Ascending aorta (tissue), 2 donors: ENCODE data around the gene NAA10. TPM values are rescaled to one million over a fixed set of nuclear protein-coding genes. Genes with fewer than 3 reads are reported as not detected.
A peak's percentile ranks its signal among the peaks of the same experiment; 100 is the strongest.

ENCODE experiments used
- DNase-seq, 2 donors: peaks; one replicate each; pipeline ENCODE4 v3.0.0-alpha.2; 2019; ENCODE audit warnings: low spot score in 2 of 2
- H3K27ac ChIP-seq, 2 donors: fragments of 200-600 bp; sonication (generic); one replicate each; pipeline ENCODE4 v1.5.1; 2016 to 2017; ENCODE audit warnings: mild to moderate bottlenecking in 1 of 2
- H3K27me3 ChIP-seq: fragments of 200-600 bp; sonication (generic); one replicate; pipeline ENCODE4 v1.5.1; 2017
- H3K36me3 ChIP-seq, 2 donors: fragments of 200-600 bp; sonication (generic); one replicate each; pipeline ENCODE4 v1.5.1; 2016
- H3K4me1 ChIP-seq, 2 donors: fragments of 200-600 bp; sonication (generic); one replicate each; pipeline ENCODE4 v1.5.1; 2016 to 2017; ENCODE audit warnings: mild to moderate bottlenecking in 1 of 2
- H3K4me3 ChIP-seq, 2 donors: fragments of 200-600 bp; sonication (generic); one replicate each; pipeline ENCODE4 v1.5.1; 2016 to 2017; ENCODE audit warnings: mild to moderate bottlenecking in 1 of 2
- H3K9me3 ChIP-seq, 2 donors: fragments of 200-600 bp; sonication (generic); one replicate each; pipeline ENCODE4 v1.5.1; 2016
- CTCF ChIP-seq, 3 experiments: fragments of 200-600 bp in 2 of 3; fragments of 450-650 bp in 1 of 3; sonication (generic) in 2 of 3; IDR thresholded peaks; one replicate each; pipeline ENCODE4 v1.5.1; 2016 to 2019; ENCODE audit warnings: antibody characterized with exemption in 3 of 3, mild to moderate bottlenecking in 1 of 3, moderate library complexity in 1 of 3
- intact Hi-C: fragments of 100-400 bp; cut with DNase I; formaldehyde crosslinking; loops from one replicate; pipeline ENCODE4 v1.15.1; 2023
- total RNA-seq: library from RNA; depleted of rRNA; stranded (reverse); fragments of >200 nt; gene quantifications from one replicate; pipeline ENCODE4 v1.1.0, GENCODE V29; 2016

Gene NAA10
- total RNA-seq, 1 donor from 2014 or later, result 155 TPM

DNA sequence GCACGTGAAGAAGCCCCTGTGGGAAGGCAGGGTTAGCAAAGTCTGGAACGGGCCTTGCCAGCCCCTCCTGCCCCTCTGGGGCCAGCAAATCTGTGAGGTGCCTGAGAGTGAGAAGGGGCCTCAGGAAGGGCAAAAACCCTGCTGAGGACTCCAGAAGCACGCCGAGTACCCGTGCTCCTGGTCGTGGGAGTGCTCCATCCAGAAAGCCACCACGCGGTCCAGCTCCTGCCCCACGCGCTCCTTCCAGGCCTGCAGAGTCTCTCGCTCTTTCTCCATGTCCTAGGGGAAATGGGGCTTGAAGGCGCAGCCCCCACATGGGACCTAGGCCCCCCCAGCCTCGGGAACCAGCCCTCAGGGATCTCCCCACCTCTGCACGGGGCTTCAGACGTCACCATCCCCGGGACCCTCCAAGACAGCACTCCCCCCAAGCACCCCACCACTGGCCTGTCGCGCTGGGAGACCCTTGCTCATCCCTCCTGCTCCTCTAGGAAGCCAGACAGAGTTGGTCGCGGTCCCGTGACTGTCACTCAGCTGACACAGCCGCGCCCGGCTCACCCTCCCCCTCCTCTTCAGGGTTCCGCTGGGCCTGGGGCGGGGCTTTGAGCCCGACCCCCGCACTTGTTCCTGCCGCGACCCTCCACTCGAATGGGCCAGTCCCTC is 9.4 kb upstream of the NAA10 start, which contains the start of gene RENBP:
Gene RENBP (minus strand): TSS at position 504 of the 660 bp plus-strand sequence. CDS start 33 bp downstream, at position 471.
- H3K4me3 ChIP-seq, result peak within 1 kb of the TSS; percentile 21 to 48
- H3K27ac ChIP-seq, result no peak within 1 kb of the TSS
- H3K4me1 ChIP-seq, result no peaks in the 10 kb centered on the region
- no peaks in the 10 kb centered on the region for H3K9me3 ChIP-seq
- TF ChIP-seq CTCF (IDR thresholded peaks at IDR 0.05), result no peak
- DNase-seq, result no peak
- H3K36me3 ChIP-seq, result peaks cover 5 to 9% of the 10 kb centered on the region in 2 donors
- H3K27me3 ChIP-seq, result no peaks in the 10 kb centered on the region
- intact Hi-C loops, result no loop called here

DNA sequence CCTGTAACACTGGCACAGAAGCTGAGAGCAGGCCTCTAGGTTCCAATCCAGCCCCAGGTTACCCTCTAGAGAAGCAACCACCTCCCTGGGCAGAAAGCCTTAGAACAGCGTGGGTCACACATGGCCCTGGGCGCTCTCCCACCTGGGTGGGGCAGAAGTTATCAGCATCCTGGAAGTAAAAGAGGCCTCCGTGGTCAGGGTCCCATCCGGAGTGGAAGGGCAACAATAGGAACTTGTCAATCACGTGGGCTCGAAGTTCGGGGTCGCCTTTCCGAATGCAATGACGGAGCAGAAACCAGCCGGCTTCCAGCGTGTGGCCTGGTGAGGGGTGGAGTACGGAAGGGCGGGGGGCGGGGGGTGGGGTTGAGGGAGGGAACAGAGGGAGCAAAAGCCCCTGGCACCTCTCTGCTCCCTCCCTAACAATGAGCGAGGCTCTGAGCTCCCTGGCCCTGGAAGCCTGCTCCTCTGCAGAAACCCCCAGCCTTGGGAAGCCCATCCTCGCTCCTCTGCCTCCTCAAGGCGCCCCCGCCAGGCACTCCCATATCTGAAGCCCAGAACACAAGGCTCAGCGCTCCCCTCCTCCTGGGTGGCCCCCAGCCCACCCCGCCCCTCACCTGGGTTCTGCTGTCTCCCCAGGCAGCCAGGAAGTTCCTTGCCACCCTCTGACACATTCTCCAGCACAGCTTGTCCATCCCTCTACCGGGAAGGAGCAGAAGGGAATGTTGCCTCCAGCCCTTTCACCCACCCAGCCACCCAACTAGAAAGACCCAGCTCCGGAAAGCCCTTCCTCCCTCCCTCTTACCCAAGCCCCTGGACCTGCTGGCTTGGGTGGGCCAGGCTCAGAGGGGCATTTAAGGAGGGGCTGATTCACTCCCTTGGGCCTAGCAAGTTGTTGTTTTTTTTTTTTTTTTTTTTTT is 6.8 kb upstream of the NAA10 start:
- no peaks in the 10 kb centered on the region for H3K4me1 ChIP-seq
- TF ChIP-seq CTCF (IDR thresholded peaks at IDR 0.05), result no peak
- no peak overlapping the region for H3K4me3 ChIP-seq
- H3K27ac ChIP-seq, result no peak overlapping the region
- no peaks in the 10 kb centered on the region for H3K36me3 ChIP-seq
- no peaks in the 10 kb centered on the region for H3K27me3 ChIP-seq
- DNase-seq, result no peak
- no peaks in the 10 kb centered on the region for H3K9me3 ChIP-seq
- intact Hi-C loops, result no loop called here

DNA sequence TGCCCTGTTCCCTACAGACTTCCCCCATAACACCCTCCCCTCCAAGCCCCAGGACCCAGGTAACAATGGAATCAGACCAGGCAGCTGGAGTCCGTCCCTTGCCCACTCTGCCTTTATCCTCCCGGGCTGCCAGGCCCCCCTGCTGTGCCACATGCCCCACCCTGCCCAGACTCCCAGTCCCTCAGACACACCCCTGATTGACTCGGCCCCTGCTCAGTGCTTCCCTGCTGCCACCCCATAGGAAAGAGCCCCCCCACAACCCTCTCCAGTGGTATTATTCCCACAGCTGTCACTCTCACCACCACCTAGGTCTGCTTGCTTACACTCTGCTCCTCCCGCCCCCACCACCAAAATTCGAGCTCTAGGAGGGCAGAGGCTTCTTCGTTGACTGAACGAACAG is 4.7 kb upstream of the NAA10 start:
- intact Hi-C loops, result no loop called here
- Histone ChIP-seq H3K4me1 (no peaks in the 10 kb centered on the region), H3K4me3 (no peak overlapping the region), H3K9me3 (no peaks in the 10 kb centered on the region), H3K27me3 (no peaks in the 10 kb centered on the region), H3K36me3 (no peaks in the 10 kb centered on the region), H3K27ac (no peak overlapping the region)
- no peak for DNase-seq
- TF ChIP-seq CTCF (IDR thresholded peaks at IDR 0.05), result no peak

DNA sequence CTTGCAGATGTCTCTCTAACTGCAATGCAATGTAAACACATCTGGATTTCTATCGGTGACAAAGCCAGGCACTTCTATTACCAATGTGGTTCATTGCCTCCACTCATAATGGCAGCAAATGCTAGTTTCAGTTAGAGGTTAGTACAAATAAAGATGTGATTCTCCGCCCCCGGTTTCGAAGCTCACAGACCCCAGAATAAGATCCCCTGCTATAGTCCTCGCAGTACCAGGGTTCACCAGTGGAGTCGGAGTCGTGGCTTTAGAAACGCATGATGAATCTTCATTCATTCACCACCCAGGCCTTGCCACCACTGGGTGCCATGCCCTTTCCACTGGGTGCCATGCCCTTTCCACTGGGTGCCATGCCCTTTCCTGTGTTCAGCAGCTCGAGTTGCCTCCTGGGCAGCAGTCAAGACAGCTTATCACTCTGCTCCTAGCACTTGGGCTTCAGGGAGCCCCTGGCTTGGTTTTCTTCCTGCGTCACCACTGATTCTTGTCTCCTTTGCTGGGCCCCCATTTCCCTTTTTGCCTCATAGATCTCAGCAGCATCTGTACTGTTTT is 3.5 kb upstream of the NAA10 start:
- Histone ChIP-seq H3K27ac (no peak overlapping the region), H3K4me1 (peaks cover 0 to 9% of the 10 kb centered on the region in 2 donors), H3K4me3 (no peak overlapping the region), H3K9me3 (no peaks in the 10 kb centered on the region), H3K36me3 (no peaks in the 10 kb centered on the region), H3K27me3 (no peaks in the 10 kb centered on the region)
- no peak for TF ChIP-seq CTCF (IDR thresholded peaks at IDR 0.05)
- intact Hi-C loops, result no loop called here
- no peak for DNase-seq

- Histone ChIP-seq H3K4me1 (peaks cover 0 to 9% of the 10 kb centered on the region in 2 donors), H3K27me3 (no peaks in the 10 kb centered on the region), H3K4me3 (no peak overlapping the region), H3K27ac (no peak overlapping the region), H3K36me3 (peaks cover 4 to 5% of the 10 kb centered on the region in 2 donors), H3K9me3 (no peaks in the 10 kb centered on the region)
- no peak for TF ChIP-seq CTCF (IDR thresholded peaks at IDR 0.05)
- no peak for DNase-seq
- intact Hi-C loops, result no loop called here
Observed at GRCh38 chrX:153937056-153937455, 2.2 kb upstream of the NAA10 start.
